ACC112 (cell line): ENCODE data around the gene FAM83G.

Experiments used
- H2AFZ ChIP-seq: fragments of 200-600 bp; sonication (generic); one replicate; pipeline ENCODE4 v1.6.0; 2017; ENCODE audit warnings: antibody characterized with exemption, low read length; ENCODE audit not compliant: unreplicated experiment
- H3K27ac ChIP-seq: fragments of 200-600 bp; sonication (generic); 2 replicates; pipeline ENCODE4 v1.5.1; 2014; ENCODE audit warnings: low read depth, mild to moderate bottlenecking, antibody characterized with exemption, low read length, moderate library complexity
- H3K27me3 ChIP-seq: fragments of 200-600 bp; sonication (generic); 2 replicates; pipeline ENCODE4 v1.6.1; 2014; ENCODE audit warnings: mild to moderate bottlenecking, antibody characterized with exemption, low read length, moderate library complexity, mixed read lengths; ENCODE audit not compliant: insufficient read depth
- H3K36me3 ChIP-seq: fragments of 200-600 bp; sonication (generic); 2 replicates; pipeline ENCODE4 v1.6.1; 2016; ENCODE audit warnings: mild to moderate bottlenecking, antibody characterized with exemption, low read length, moderate library complexity, mixed read lengths; ENCODE audit not compliant: insufficient read depth
- H3K4me1 ChIP-seq: fragments of 200-600 bp; sonication (generic); one replicate; pipeline ENCODE4 v1.6.1; 2016; ENCODE audit warnings: low read length, mixed read lengths; ENCODE audit not compliant: insufficient read depth, unreplicated experiment, control insufficient read depth
- H3K4me3 ChIP-seq: fragments of 200-600 bp; sonication (generic); 2 replicates; pipeline ENCODE4 v1.5.1; 2014; ENCODE audit warnings: mild to moderate bottlenecking, low read depth, low read length
- H3K79me2 ChIP-seq: fragments of 200-600 bp; sonication (generic); one replicate; pipeline ENCODE4 v1.6.0; 2016; ENCODE audit warnings: low read length; ENCODE audit not compliant: control insufficient read depth, unreplicated experiment, insufficient read depth

The FAM83G gene

GRCh38 chr17:18950346-18950745 lies 54.2 kb downstream of the FAM83G start:
- H3K4me3 ChIP-seq, result no peak overlapping the region
- peaks cover 32% of the 10 kb centered on the region for H3K27me3 ChIP-seq
- H3K4me1 ChIP-seq, result no peaks in the 10 kb centered on the region
- no peak overlapping the region for H2AFZ ChIP-seq
- H3K36me3 ChIP-seq, result no peaks in the 10 kb centered on the region
- H3K27ac ChIP-seq, result no peak overlapping the region
- H3K79me2 ChIP-seq, result no peaks in the 10 kb centered on the region

- H3K79me2 ChIP-seq, result no peaks in the 10 kb centered on the region
- no peaks in the 10 kb centered on the region for H3K36me3 ChIP-seq
- no peaks in the 10 kb centered on the region for H3K4me1 ChIP-seq
- H3K4me3 ChIP-seq, result no peak overlapping the region
- no peak overlapping the region for H2AFZ ChIP-seq
- H3K27ac ChIP-seq, result no peak overlapping the region
- H3K27me3 ChIP-seq, result peaks cover 39% of the 10 kb centered on the region
These were observed 55.0 kb downstream of the FAM83G start for GRCh38 chr17:18949566-18949965.

DNA sequence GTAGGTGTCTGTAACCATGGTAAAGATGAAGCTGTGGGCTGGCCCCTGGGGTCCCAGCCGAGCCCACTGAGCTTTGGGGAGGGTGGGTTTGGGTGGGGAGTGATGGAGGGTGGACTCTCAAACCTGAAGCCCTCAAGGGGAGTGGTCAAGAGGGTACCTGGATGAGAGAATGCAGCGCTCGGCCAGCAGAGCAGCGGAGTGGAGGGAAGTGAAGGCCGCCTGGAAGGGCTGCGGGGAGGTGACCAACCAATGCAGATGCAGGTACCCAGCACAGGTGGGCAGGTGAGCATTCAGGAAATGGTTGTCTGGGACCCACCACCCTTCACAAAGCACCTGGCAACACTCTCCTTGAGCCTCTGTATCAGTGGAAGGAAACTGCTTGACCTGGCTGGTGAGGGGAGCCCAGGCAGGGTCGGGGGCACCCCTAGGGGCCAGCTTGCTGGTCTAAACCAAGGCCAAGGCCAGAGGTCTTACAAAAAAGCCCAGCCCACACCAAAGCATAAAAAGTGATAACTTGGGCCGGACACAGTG lies 56.0 kb downstream of the FAM83G start:
- Histone ChIP-seq H2AFZ (no peak overlapping the region), H3K27ac (no peak overlapping the region), H3K36me3 (no peaks in the 10 kb centered on the region), H3K4me1 (no peaks in the 10 kb centered on the region), H3K4me3 (no peak overlapping the region), H3K27me3 (peaks cover 47% of the 10 kb centered on the region), H3K79me2 (no peaks in the 10 kb centered on the region)

- peaks cover 47% of the 10 kb centered on the region for H3K27me3 ChIP-seq
- H3K27ac ChIP-seq, result no peak overlapping the region
- H3K79me2 ChIP-seq, result no peaks in the 10 kb centered on the region
- H3K4me3 ChIP-seq, result no peak overlapping the region
- no peaks in the 10 kb centered on the region for H3K4me1 ChIP-seq
- no peak overlapping the region for H2AFZ ChIP-seq
- H3K36me3 ChIP-seq, result no peaks in the 10 kb centered on the region
These were observed 56.7 kb downstream of the FAM83G start for GRCh38 chr17:18947866-18948265.

GRCh38 chr17:18946536-18946935 lies 58.0 kb downstream of the FAM83G start:
- Histone ChIP-seq H3K4me1 (no peaks in the 10 kb centered on the region), H3K79me2 (no peaks in the 10 kb centered on the region), H2AFZ (no peak overlapping the region), H3K27ac (no peak overlapping the region), H3K27me3 (peaks cover 47% of the 10 kb centered on the region), H3K36me3 (no peaks in the 10 kb centered on the region), H3K4me3 (no peak overlapping the region)

- no peak overlapping the region for H3K27ac ChIP-seq
- no peak overlapping the region for H3K4me3 ChIP-seq
- H3K79me2 ChIP-seq, result no peaks in the 10 kb centered on the region
- no peak overlapping the region for H2AFZ ChIP-seq
- H3K36me3 ChIP-seq, result no peaks in the 10 kb centered on the region
- H3K27me3 ChIP-seq, result peaks cover 35% of the 10 kb centered on the region
- no peaks in the 10 kb centered on the region for H3K4me1 ChIP-seq
These were observed 59.9 kb downstream of the FAM83G start for GRCh38 chr17:18944646-18945045.

GRCh38 chr17:18938692-18939023 lies 65.9 kb downstream of the FAM83G start:
- Histone ChIP-seq H3K36me3 (no peaks in the 10 kb centered on the region), H2AFZ (no peak overlapping the region), H3K27ac (no peak overlapping the region), H3K4me1 (no peaks in the 10 kb centered on the region), H3K27me3 (no peaks in the 10 kb centered on the region), H3K4me3 (no peak overlapping the region), H3K79me2 (no peaks in the 10 kb centered on the region)

- Histone ChIP-seq H3K27me3 (no peaks in the 10 kb centered on the region), H2AFZ (no peak overlapping the region), H3K27ac (no peak overlapping the region), H3K79me2 (no peaks in the 10 kb centered on the region), H3K4me3 (no peak overlapping the region), H3K36me3 (no peaks in the 10 kb centered on the region), H3K4me1 (no peaks in the 10 kb centered on the region)
These were observed 66.4 kb downstream of the FAM83G start for GRCh38 chr17:18937981-18938691.

- no peak overlapping the region for H3K4me3 ChIP-seq
- H2AFZ ChIP-seq, result no peak overlapping the region
- no peaks in the 10 kb centered on the region for H3K27me3 ChIP-seq
- no peaks in the 10 kb centered on the region for H3K79me2 ChIP-seq
- no peaks in the 10 kb centered on the region for H3K4me1 ChIP-seq
- H3K27ac ChIP-seq, result no peak overlapping the region
- 0 out of 2 replicates have a peak, but pooled peaks cover 5% of the 10 kb centered on the region for H3K36me3 ChIP-seq
These were observed 71.2 kb downstream of the FAM83G start for GRCh38 chr17:18933102-18934058.

DNA sequence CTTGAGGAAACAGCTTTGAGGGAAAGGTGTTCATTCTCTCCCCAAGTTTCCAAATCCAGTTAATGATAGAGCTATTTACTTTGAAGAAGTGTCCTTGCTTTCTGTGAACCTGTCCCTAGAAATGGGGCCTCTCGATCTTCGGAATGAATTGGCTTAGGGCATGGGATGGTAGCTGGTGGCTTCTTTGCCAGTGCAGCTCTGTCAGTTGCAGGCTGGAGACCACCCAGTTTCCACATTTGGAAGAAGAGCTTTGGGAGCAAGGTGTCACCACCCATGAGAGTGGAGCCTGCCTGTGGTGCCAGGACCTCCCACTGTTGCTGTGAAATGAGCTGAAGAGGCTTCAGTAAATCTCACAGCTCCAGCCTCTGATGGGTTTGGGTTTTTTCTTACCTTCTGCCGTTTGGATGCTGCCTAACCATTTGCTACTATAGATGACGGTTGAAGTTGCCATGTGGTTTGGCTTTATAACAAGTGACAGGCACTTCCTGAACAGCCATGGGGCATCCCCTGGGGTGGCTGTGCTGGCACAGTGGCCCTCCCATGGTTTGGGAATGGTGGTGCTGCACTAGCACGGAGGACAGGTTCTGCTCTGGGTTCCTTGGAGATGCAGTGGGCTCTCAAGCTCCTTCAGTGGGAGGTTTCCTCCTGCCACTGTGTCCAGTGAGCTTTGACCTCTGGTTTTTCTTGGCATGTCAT lies 72.1 kb downstream of the FAM83G start:
- no peaks in the 10 kb centered on the region for H3K79me2 ChIP-seq
- no peak overlapping the region for H3K27ac ChIP-seq
- H3K27me3 ChIP-seq, result no peaks in the 10 kb centered on the region
- no peaks in the 10 kb centered on the region for H3K4me1 ChIP-seq
- no peak overlapping the region for H3K4me3 ChIP-seq
- no peak overlapping the region for H2AFZ ChIP-seq
- H3K36me3 ChIP-seq, result 0 out of 2 replicates have a peak, but pooled peaks cover 5% of the 10 kb centered on the region
